Spleen (tissue), 13 donors: Measurements from ENCODE around the gene LRRC49. TPM values are rescaled to one million over a fixed set of nuclear protein-coding genes. Genes with fewer than 3 reads are reported as not detected.

Source experiments
- DNase-seq: peaks from one replicate; pipeline ENCODE4 v3.0.0-alpha.2; 2020
- H3K27ac ChIP-seq, 8 donors: fragments of 200-600 bp; sonication (generic) in 7 of 8; 1 replicate in 4 of 8; 2 replicates in 4 of 8; pipeline versions ENCODE4 v1.5.0 to v1.8.0; 2016 to 2021; ENCODE audit warnings: inconsistent platforms in 4 of 8, mild to moderate bottlenecking in 4 of 8, moderate library complexity in 1 of 8
- H3K27me3 ChIP-seq, 7 donors: fragments of 200-600 bp; sonication (generic) in 6 of 7; replicated peaks in 1 of 7; 1 replicate in 4 of 7; 2 replicates in 3 of 7; pipeline versions ENCODE4 v1.5.0 to v1.8.0; 2016 to 2021; ENCODE audit warnings: inconsistent platforms in 3 of 7, mild to moderate bottlenecking in 1 of 7
- H3K36me3 ChIP-seq, 6 donors: fragments of 200-600 bp; sonication (generic) in 5 of 6; 1 replicate in 4 of 6; 2 replicates in 2 of 6; pipeline versions ENCODE4 v1.5.0 to v1.8.0; 2016 to 2021; ENCODE audit warnings: inconsistent platforms in 2 of 6
- H3K4me1 ChIP-seq, 6 donors: fragments of 200-600 bp; sonication (generic) in 5 of 6; 1 replicate in 3 of 6; 2 replicates in 3 of 6; pipeline versions ENCODE4 v1.5.0 to v1.8.0; 2016 to 2021; ENCODE audit warnings: inconsistent platforms in 3 of 6
- H3K4me3 ChIP-seq, 8 donors: fragments of 200-600 bp; sonication (generic) in 7 of 8; 1 replicate in 4 of 8; 2 replicates in 4 of 8; pipeline versions ENCODE4 v1.5.0 to v1.8.0; 2016 to 2021; ENCODE audit warnings: inconsistent platforms in 4 of 8, mild to moderate bottlenecking in 4 of 8, moderate library complexity in 2 of 8
- H3K9me3 ChIP-seq, 8 donors: fragments of 200-600 bp; sonication (generic) in 7 of 8; 1 replicate in 4 of 8; 2 replicates in 4 of 8; pipeline versions ENCODE4 v1.5.0 to v1.8.0; 2016 to 2021; ENCODE audit warnings: inconsistent platforms in 4 of 8
- CTCF ChIP-seq, 11 experiments: fragments of 200-600 bp in 7 of 11; fragments of 450-650 bp in 4 of 11; sonication (generic) in 4 of 11; IDR thresholded peaks in 8 of 11; conservative IDR thresholded peaks in 3 of 11; 1 replicate in 7 of 11; 2 replicates in 4 of 11; pipeline versions ENCODE4 v1.4.0 to v1.8.0; 2016 to 2021; ENCODE audit warnings: antibody characterized with exemption in 11 of 11, inconsistent platforms in 4 of 11, mild to moderate bottlenecking in 1 of 11
- POLR2A ChIP-seq, 3 donors: fragments of 450-650 bp; IDR thresholded peaks; one replicate each; pipeline ENCODE4 v1.5.1; 2017; ENCODE audit warnings: antibody characterized with exemption in 3 of 3, mild to moderate bottlenecking in 1 of 3
- POLR2AphosphoS5 ChIP-seq, 3 donors: sonication (generic); formaldehyde crosslinking; IDR thresholded peaks; one replicate each; pipeline ENCODE4 v1.5.1; 2017; ENCODE audit warnings: antibody characterized with exemption in 3 of 3
- WGBS, 5 donors: extraction: QIAGEN DNeasy Blood & Tissue Kit in 3 of 5; methylation state at CpG; one replicate each; pipeline versions ENCODE4 v1.1.5 to v1.1.7; 2013 to 2018; 5-methylcytosine and 5-hydroxymethylcytosine counted together
- intact Hi-C: fragments of 100-400 bp; cut with DNase I; formaldehyde crosslinking; loops from one replicate; pipeline ENCODE4 v1.15.0; 2023; ENCODE audit warnings: low total_unique reads
- long read RNA-seq, 2 donors: transcript quantifications; one replicate each; lab custom pipeline, GENCODE V29; 2026
- polyA plus RNA-seq, 3 donors: library from polyadenylated mRNA; stranded (reverse); fragments of 200-250 nt; gene quantifications; one replicate each; pipeline ENCODE4 v1.2.1, GENCODE V29; 2013
- total RNA-seq, 7 donors: library from RNA; depleted of rRNA in 3 of 7; stranded (reverse); fragments of >200 nt in 3 of 7; fragmentation: NEBNext Ultra II Directional in 4 of 7; extraction: Animal tissue kit (Norgen Biotek cat#: 25700) in 4 of 7; gene quantifications; one replicate each; pipeline versions ENCODE4 v1.1.0 to v1.2.1, GENCODE V29; 2016 to 2021
- donor health status: healthy with polysubstance abuse.
- donor health status: DM: no; HTN: no; CAD: no; lungs with moderate emphysema.
- donor health status: DM: no; HTN: no; CAD: no.
- donor health status: Bipolar disorder and iron deficiency.
- donor health status: healthy.
- donor health status: DM: no; HTN: no; CAD: no.
- donor health status: DM: yes; HTN: yes; CAD: no.

LRRC49 gene
- total RNA-seq (1 to 10 TPM; 1.6 to 4.1 (median 3.0) TPM), polyA plus RNA-seq (1 to 10 TPM in 2 of 3 donors, under 1 TPM in 1; 0.62 to 1.4 (median 1.3) TPM)
- long read RNA-seq, donor 1, partial matches to known transcripts: 0 of 1 reads
- long read RNA-seq, donor 1, other reads (novel, unspliced or antisense): 0 of 1 reads
- long read RNA-seq, donor 2: 0 reads

GRCh38 chr15:70892002-70892911 is at the start of gene LRRC49, which contains the start of gene THAP10:
Gene LRRC49, plus strand, starts transcription at chr15:70892826. Its CDS starts 69 bp downstream, at chr15:70892895.
Gene THAP10, minus strand, starts transcription at chr15:70892433. Its CDS starts 161 bp downstream, at chr15:70892272.
- Histone ChIP-seq H3K36me3 (no peaks in the 10 kb centered on the region), H3K4me1 (peaks cover 0 to 32% (median 15%) of the 10 kb centered on the region in 6 donors), H3K27ac (peak within 1 kb of the TSS in 7 of 8 donors; percentile 32 to 75 (median 67)), H3K9me3 (no peaks in the 10 kb centered on the region), H3K4me3 (peak within 1 kb of the TSS; percentile 70 to 87 (median 74)), H3K27me3 (peaks cover 0 to 26% (median 3%) of the 10 kb centered on the region in 7 donors)
- peak; percentile 44 to 64 (median 47) for TF ChIP-seq POLR2AphosphoS5 (IDR thresholded peaks at IDR 0.05)
- no peak for TF ChIP-seq CTCF (IDR thresholded peaks at IDR 0.05 in 8 of 11, conservative IDR thresholded peaks at IDR 0.05 in 3 of 11)
- no peak for TF ChIP-seq POLR2A (IDR thresholded peaks at IDR 0.05)
- peak; percentile 81 for DNase-seq
- intact Hi-C loops: no loop called here
- WGBS, 5 donors: 1 to 5% (median 2%) methylated on average over 37 to 61 of the region's 61 CpGs

GRCh38 chr15:70845602-70846360 is 46.8 kb upstream of the LRRC49 start:
- TF ChIP-seq POLR2AphosphoS5 (IDR thresholded peaks at IDR 0.05) (no peak), CTCF (IDR thresholded peaks at IDR 0.05 in 8 of 11, conservative IDR thresholded peaks at IDR 0.05 in 3 of 11) (no peak), POLR2A (IDR thresholded peaks at IDR 0.05) (no peak)
- 93 to 97% (median 94%) methylated on average over 6 of the region's 6 CpGs for WGBS, 5 donors
- no peak overlapping the region for H3K27ac ChIP-seq

GRCh38 chr15:70851889-70852288 is 40.7 kb upstream of the LRRC49 start:
- TF ChIP-seq CTCF (IDR thresholded peaks at IDR 0.05 in 8 of 11, conservative IDR thresholded peaks at IDR 0.05 in 3 of 11) (no peak), POLR2AphosphoS5 (IDR thresholded peaks at IDR 0.05) (no peak), POLR2A (IDR thresholded peaks at IDR 0.05) (no peak)
- no peaks in the 10 kb centered on the region for H3K9me3 ChIP-seq
- H3K27ac ChIP-seq: no peak overlapping the region
- H3K4me3 ChIP-seq: no peak overlapping the region
- intact Hi-C loops: no loop called here
- WGBS, 5 donors: 93 to 99% (median 95%) methylated on average over 3 to 6 of the region's 6 CpGs
- H3K4me1 ChIP-seq: peaks cover 0 to 17% (median 9%) of the 10 kb centered on the region in 6 donors
- peaks cover 3 to 69% (median 22%) of the 10 kb centered on the region in 7 donors for H3K27me3 ChIP-seq
- DNase-seq: no peak
- no peaks in the 10 kb centered on the region for H3K36me3 ChIP-seq

More at GRCh38 chr15:70845602-70846360, 46.8 kb upstream of the LRRC49 start:
- DNase-seq: no peak
- H3K27me3 ChIP-seq: peaks cover 0 to 37% (median under 1%) of the 10 kb centered on the region in 7 donors
- H3K36me3 ChIP-seq: no peaks in the 10 kb centered on the region
- no peaks in the 10 kb centered on the region for H3K4me1 ChIP-seq
- intact Hi-C loops: no loop called here
- H3K4me3 ChIP-seq: no peak overlapping the region
- H3K9me3 ChIP-seq: no peaks in the 10 kb centered on the region
